GM18498 (cell line): ENCODE measurements around the gene TUBA4B.
A peak's percentile ranks its signal among the peaks of the same experiment; 100 is the strongest.

Experiments used
- ATAC-seq: cut with Tn5 transposase; IDR thresholded peaks from one replicate; pipeline ENCODE4 v1.9.1; 2021; ENCODE audit warnings: mild to moderate bottlenecking, moderate library complexity; ENCODE audit not compliant: unreplicated experiment

Gene TUBA4B

DNA sequence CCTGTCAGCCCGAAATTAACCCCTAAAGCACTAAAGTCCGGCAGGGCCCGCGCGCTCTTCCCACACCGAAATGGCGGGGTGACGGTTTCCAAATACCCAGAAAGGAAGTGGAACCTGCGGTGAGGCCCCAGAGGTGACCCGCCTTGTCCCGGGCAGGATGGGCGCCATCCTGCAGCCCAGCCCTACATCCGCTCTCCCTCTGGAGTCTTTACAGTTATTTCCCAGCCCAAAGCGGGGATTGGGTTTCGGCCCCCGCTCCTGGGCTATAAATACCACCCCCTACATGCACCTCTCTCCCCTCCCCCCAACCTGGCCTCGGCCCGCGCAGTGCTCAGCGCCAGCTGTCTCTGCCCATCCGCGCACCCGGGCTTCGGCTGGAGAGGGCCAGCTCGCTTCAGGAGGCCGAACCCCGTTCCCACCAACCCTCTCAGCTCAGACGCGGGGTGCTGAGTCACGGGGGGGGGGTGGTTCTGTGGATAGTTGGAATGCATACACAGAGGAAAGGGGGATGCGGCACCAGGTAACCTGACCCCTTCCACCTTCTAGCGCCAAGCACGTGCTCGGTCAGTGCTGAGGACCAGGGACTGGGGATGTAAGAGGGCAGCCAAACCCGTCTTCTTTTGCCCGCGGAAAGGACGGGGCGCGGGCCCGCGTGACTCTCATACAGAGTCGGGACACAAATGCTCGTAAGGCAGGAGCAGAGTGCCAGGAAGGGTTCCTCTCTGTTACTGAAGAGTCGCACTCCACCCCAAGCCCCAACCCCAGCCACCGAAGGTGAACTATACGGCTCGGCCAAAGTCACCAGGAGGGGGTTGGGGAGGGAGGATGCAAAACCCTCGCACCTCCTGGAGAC, at the start of gene TUBA4B:
TUBA4B (plus strand) TSS at position 344 of the 853 bp plus-strand sequence; CDS start at position 509, 165 bp downstream.
- peak; percentile 18 for ATAC-seq

DNA sequence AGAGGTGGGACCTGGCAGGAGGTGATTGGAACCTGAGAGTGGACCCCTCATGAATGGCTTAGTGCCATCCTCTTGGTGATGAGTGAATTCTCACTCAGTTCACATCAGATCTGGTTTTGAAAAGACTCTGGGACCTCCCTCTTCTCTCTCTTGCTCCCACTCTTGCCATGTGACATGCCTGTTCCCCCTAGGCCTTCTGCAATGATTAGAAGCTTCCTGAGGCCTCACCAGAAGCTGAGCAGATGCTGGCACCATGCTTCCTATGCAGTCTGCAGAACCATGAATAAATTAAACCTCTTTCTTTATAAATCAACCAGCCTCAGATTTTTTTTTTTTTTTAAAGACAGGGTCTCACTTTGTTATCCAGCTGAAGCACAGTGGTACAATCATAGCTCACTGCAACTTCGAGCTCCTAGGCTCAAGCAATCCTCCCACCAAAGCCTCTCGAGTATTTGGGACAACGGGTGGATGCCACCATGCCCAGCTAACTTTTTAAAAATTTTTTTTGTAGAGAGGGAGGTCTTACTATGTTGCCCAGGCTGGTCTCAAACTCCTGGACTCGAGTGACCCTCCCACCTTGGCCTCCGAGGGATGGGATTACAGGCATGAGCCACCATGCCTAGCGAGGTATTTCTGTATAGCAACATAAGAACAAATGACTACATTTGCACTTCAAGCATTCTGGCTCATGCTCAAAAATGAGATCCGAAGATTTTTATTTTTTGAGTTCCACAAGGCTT, 48.4 kb upstream of the TUBA4B start:
- no peak for ATAC-seq

- no peak for ATAC-seq
Measured at GRCh38 chr2:219205165-219205538, 47.9 kb upstream of the TUBA4B start.

DNA sequence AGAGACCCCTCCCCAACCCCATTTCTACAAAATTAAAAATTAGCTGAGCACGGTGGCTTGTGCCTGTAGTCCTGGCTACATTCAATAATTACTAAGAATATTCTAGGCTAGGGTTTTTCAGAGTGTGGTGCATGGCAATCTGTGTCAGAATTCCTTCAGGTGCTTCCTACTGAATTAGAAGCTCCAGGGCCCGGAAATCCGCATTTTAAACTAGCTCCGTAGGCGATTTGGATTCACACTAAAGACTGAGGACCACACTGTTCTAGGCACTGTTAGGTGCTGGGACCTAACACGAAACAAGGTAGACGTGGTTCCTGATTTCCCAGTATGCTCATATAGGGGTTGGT, 47.1 kb upstream of the TUBA4B start:
- no peak for ATAC-seq

GRCh38 chr2:219206328-219207133, 46.5 kb upstream of the TUBA4B start, which contains the start of gene ZFAND2B:
Gene ZFAND2B (plus strand): TSS chr2:219206782. CDS start chr2:219206988, 206 bp downstream.
- peak; percentile 97 for ATAC-seq

- no peak for ATAC-seq
Measured at GRCh38 chr2:219207134-219207883, 45.7 kb upstream of the TUBA4B start.

DNA sequence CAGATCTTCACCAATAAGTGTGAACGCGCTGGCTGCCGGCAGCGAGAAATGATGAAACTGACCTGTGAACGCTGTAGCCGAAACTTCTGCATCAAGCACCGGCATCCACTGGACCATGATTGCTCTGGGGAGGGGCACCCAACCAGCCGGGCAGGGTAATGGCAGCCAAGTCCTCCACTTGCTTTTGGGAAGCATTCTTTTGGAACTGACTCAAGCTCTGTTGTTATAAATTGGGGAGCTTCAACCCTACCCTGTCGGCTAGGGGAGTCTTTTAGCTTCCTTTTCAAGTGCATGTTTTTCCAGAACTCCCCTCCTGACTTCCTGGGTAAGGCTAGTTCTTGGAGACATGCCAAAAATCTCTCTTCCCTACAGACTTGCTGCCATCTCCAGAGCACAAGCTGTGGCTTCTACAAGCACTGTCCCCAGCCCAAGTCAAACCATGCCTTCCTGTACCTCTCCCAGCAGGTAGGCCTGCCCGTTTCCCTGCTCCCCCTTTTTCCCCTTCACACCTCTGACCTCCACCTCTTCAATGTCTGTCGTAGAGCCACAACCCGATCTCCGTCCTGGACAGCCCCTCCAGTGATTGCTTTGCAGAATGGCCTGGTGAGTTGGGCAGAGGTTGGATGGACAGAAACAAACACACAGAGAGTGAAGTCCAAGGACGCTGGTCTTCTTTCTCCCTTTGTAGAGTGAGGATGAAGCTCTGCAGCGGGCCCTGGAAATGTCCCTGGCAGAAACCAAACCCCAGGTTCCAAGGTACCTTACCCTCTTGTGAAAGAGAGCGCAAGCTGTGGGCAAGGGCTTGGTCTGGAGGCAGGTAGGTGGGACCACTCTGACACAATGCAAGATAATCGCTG, 44.9 kb upstream of the TUBA4B start:
- ATAC-seq: no peak

GRCh38 chr2:219209236-219210195, 43.5 kb upstream of the TUBA4B start:
- ATAC-seq: no peak

GRCh38 chr2:219210196-219210885, 42.7 kb upstream of the TUBA4B start:
- no peak for ATAC-seq

DNA sequence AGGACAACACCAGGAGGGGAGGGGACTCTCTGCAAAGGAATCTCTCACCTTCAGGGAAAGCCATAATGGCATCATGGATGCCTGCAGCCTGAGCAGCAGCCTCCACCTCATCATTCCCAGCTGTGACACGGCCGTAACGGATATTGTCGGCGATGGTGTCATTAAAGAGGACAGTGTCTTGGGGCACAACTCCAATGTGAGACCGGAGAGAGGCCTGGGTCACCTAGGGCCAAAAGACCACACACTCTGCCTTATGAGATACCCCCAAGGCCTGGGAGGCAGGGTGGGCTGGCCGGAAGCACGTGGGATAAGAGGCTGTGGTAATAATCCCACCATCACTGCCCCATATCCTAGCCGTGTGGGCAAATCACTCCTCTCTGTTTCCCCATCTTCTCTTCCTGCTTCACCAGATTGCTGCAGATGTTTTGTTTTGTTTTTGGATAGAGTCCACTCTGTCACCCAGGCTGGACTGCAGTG, 42.1 kb upstream of the TUBA4B start:
- ATAC-seq: no peak

DNA sequence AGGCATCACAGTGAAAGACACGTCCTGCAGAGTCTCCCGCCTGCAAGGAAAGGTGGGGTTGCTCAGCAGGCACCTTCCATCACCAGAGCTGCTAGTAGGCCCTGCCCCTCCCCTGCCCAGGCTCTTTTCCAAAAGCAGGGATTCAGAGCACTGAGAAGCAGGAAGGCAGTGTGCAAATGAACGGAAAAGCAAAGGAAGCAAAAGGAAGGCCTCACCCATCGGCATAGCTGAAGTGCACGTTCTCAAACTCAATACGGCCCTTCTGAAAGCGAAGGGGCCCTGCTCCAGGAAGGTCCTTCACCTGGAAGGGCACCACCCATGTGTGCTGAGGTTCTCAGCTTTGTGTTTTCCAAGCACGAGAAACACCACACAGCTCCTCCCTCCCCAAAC, 40.0 kb upstream of the TUBA4B start:
- ATAC-seq: no peak

GRCh38 chr2:219213486-219214071, 39.5 kb upstream of the TUBA4B start:
- ATAC-seq: no peak

GRCh38 chr2:219214141-219214540, 38.9 kb upstream of the TUBA4B start:
- no peak for ATAC-seq

- ATAC-seq: no peak
Measured at GRCh38 chr2:219214786-219215185, 38.3 kb upstream of the TUBA4B start.

- no peak for ATAC-seq
Measured at GRCh38 chr2:219215871-219216534, 37.0 kb upstream of the TUBA4B start.

DNA sequence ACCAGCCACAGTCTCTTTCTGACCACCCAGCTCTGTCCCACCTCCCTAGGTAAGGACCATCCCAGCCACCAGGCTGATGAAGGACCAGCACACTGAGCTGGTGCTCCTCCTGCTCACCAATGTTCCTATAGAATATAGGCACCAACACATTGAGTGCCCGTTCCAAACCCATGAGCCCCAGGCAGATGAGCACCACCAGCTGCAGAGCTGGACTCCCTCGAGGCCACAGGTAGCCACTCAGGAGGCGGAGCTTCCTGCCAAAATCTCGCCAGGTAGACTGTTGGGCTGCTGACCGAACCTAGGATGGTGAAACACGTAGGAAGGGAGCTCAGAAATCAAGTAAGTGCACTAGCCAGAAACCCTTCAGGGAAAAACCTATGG, 36.5 kb upstream of the TUBA4B start:
- ATAC-seq: no peak

DNA sequence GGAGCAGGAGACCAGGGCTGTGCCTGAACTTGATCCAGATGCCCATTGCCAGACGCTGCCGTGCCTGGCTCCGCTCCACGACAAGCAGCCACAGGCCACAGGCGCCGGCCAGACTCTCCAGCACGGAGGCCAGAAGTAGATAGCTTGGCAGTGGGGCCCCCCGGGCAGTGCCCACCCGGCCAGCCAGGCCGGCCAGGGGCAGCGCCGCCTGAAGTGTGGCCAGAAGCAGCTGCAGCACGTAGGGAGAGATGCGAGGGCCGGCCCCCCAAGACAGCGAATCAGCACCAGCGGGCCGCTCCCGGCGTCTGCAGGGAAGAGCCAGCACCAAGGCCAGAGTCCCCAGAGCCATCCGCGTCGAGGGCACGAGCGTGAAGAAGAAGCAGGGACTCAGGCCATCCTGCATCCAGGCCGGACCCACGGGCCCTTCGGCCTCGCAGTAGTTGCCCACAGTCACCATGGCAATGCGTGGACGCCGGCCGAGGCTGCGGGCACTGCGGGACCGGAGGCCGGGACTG, 34.8 kb upstream of the TUBA4B start:
- ATAC-seq: peak; percentile 27
